ENCODE results near the gene TRIM44.

TRIM44 gene

GRCh38 chr11:35842958-35843357 lies 180.4 kb downstream of the TRIM44 start:
- FAIRE-seq: no peak
- DNase-seq (ENCODE audit: insufficient read length, low spot score): no peak
- no peak for TF ChIP-seq CTCF (IDR thresholded peaks at IDR 0.05; ENCODE audit: insufficient read depth, missing control alignments)

GRCh38 chr11:35844579-35844978 lies 182.0 kb downstream of the TRIM44 start:
- no peak for TF ChIP-seq CTCF (IDR thresholded peaks at IDR 0.05; ENCODE audit: insufficient read depth, missing control alignments)
- no peak for DNase-seq (ENCODE audit: insufficient read length, low spot score)
- FAIRE-seq: no peak

GRCh38 chr11:35845860-35846259 lies 183.3 kb downstream of the TRIM44 start:
- TF ChIP-seq CTCF (IDR thresholded peaks at IDR 0.05; ENCODE audit: insufficient read depth, missing control alignments): no peak
- DNase-seq (ENCODE audit: insufficient read length, low spot score) (no peak), FAIRE-seq (no peak)

GRCh38 chr11:35846874-35847273 lies 184.3 kb downstream of the TRIM44 start:
- no peak for TF ChIP-seq CTCF (IDR thresholded peaks at IDR 0.05; ENCODE audit: insufficient read depth, missing control alignments)
- DNase-seq (ENCODE audit: insufficient read length, low spot score) (no peak), FAIRE-seq (no peak)

- TF ChIP-seq CTCF (IDR thresholded peaks at IDR 0.05; ENCODE audit: insufficient read depth, missing control alignments): no peak
- FAIRE-seq: no peak
Observed at GRCh38 chr11:35847473-35847872, 184.9 kb downstream of the TRIM44 start.

GRCh38 chr11:35848616-35849015 lies 186.0 kb downstream of the TRIM44 start:
- FAIRE-seq (no peak), DNase-seq (ENCODE audit: insufficient read length, low spot score) (no peak)
- TF ChIP-seq CTCF (IDR thresholded peaks at IDR 0.05; ENCODE audit: insufficient read depth, missing control alignments): no peak

More at GRCh38 chr11:35847473-35847872, 184.9 kb downstream of the TRIM44 start:
- DNase-seq (ENCODE audit: insufficient read length, low spot score): no peak

- TF ChIP-seq CTCF (IDR thresholded peaks at IDR 0.05; ENCODE audit: insufficient read depth, missing control alignments): no peak
- FAIRE-seq (no peak), DNase-seq (ENCODE audit: insufficient read length, low spot score) (no peak)
Observed at GRCh38 chr11:35850191-35850590, 187.6 kb downstream of the TRIM44 start.

Data from D721Med (cell line).